GM21737 (cell line): ENCODE measurements around the gene DELE1.

Experiments
- ATAC-seq: cut with Tn5 transposase; IDR thresholded peaks from one replicate; pipeline ENCODE4 v1.9.1; 2021; ENCODE audit warnings: mild to moderate bottlenecking, moderate library complexity; ENCODE audit not compliant: unreplicated experiment

Gene DELE1

GRCh38 chr5:141989720-141990119, 66.0 kb downstream of the DELE1 start:
- ATAC-seq: no peak
